Activated CD8-positive, alpha-beta memory T cell treated with anti-CD3 and anti-CD28 coated beads, Interleukin-2, amount 10 ng/mL, durations not matched to agents 7 days and 5 days (primary cell): ENCODE measurements around the gene SAPCD2. TPM values are rescaled to one million over a fixed set of nuclear protein-coding genes. Genes with fewer than 3 reads are reported as not detected.

ENCODE experiments used
- ATAC-seq: fragments of 150-1000 bp; cut with Tn5 transposase; one replicate; pipeline ENCODE4 v1.10.0; 2021; ENCODE audit warnings: moderate library complexity
- CTCF ChIA-PET: fragments of 350-600 bp; sonication (Branson Sonifier 250); formaldehyde crosslinking; loops from one replicate; lab custom pipeline; 2021; ENCODE audit warnings: antibody characterized with exemption; lab: Charles Lee
- DNase-seq: peaks from one replicate; pipeline ENCODE4 v3.0.0-alpha.2; 2020
- H3K27ac Mint-ChIP-seq: one replicate; pipeline ENCODE4 v1.8.0; 2021; ENCODE audit warnings: mild to moderate bottlenecking, mixed read lengths
- H3K27me3 Mint-ChIP-seq: one replicate; pipeline ENCODE4 v1.8.0; 2021; ENCODE audit warnings: mixed read lengths
- H3K36me3 Mint-ChIP-seq: one replicate; pipeline ENCODE4 v1.8.0; 2021; ENCODE audit warnings: mild to moderate bottlenecking, mixed read lengths
- H3K4me1 Mint-ChIP-seq: one replicate; pipeline ENCODE4 v1.8.0; 2021; ENCODE audit warnings: mixed read lengths
- H3K4me3 Mint-ChIP-seq: one replicate; pipeline ENCODE4 v1.8.0; 2021; ENCODE audit warnings: mild to moderate bottlenecking, moderate library complexity, mixed read lengths
- H3K9me3 Mint-ChIP-seq: one replicate; pipeline ENCODE4 v1.8.0; 2022; ENCODE audit warnings: low read depth, mixed read lengths
- total RNA-seq, 2 experiments: library from RNA; stranded (reverse); gene quantifications; one replicate each; pipeline ENCODE4 v1.2.3, GENCODE V29; 2021

SAPCD2 gene
- total RNA-seq, 2 experiments from 2014 or later, result 31.9 to 40.1 TPM

- no peaks in the 10 kb centered on the region for H3K36me3 Mint-ChIP-seq
- peaks cover 3% of the 10 kb centered on the region for H3K27me3 Mint-ChIP-seq
- DNase-seq, result no peak
- H3K4me3 Mint-ChIP-seq, result peak within 1 kb of the TSS; percentile 56
- no peak for ATAC-seq
- H3K9me3 Mint-ChIP-seq, result no peaks in the 10 kb centered on the region
- peak within 1 kb of the TSS; percentile 55 for H3K27ac Mint-ChIP-seq
- CTCF ChIA-PET, result interaction anchor here (0.8 to 11.9 kb wide), 6 partner anchors 12 to 85 kb away, joined by 3 to 234 read pairs (median 52); partner anchors contain the start of genes C8G, CLIC3, FBXW5 and NPDC1
- H3K4me1 Mint-ChIP-seq, result peaks cover 57% of the 10 kb centered on the region
Observed at GRCh38 chr9:137031904-137032640, 38.3 kb downstream of the SAPCD2 start, which contains the start of gene FUT7. Gene FUT7 (minus strand): TSS chr9:137032088. CDS start chr9:137031991, 97 bp downstream.

- Mint-ChIP-seq H3K4me3 (peak overlapping the region; percentile 56), H3K4me1 (peaks cover 60% of the 10 kb centered on the region)
Observed at GRCh38 chr9:137030538-137031527, 39.5 kb downstream of the SAPCD2 start.

GRCh38 chr9:137030006-137030405 is 40.4 kb downstream of the SAPCD2 start:
- ATAC-seq (no peak), DNase-seq (no peak)
- Mint-ChIP-seq H3K27me3 (peaks cover 3% of the 10 kb centered on the region), H3K27ac (peak overlapping the region; percentile 90), H3K9me3 (no peaks in the 10 kb centered on the region), H3K36me3 (no peaks in the 10 kb centered on the region), H3K4me1 (peaks cover 59% of the 10 kb centered on the region), H3K4me3 (peak overlapping the region; percentile 65)
- CTCF ChIA-PET, result interaction anchor here (0.7 to 11.9 kb wide), 45 partner anchors 9 to 490 kb away, joined by 3 to 234 read pairs (median 7); partner anchors contain the start of genes AJM1, C8G, CLIC3 and FBXW5

More at GRCh38 chr9:137030538-137031527, 39.5 kb downstream of the SAPCD2 start:
- ATAC-seq (no peak), DNase-seq (peak; percentile 73)
- Mint-ChIP-seq H3K36me3 (no peaks in the 10 kb centered on the region), H3K27me3 (peaks cover 3% of the 10 kb centered on the region), H3K9me3 (no peaks in the 10 kb centered on the region), H3K27ac (peak overlapping the region; percentile 70)
- CTCF ChIA-PET, result interaction anchor here (0.7 to 11.9 kb wide), 17 partner anchors 11 to 243 kb away, joined by 3 to 234 read pairs (median 14); partner anchors contain the start of genes AJM1, C8G, CLIC3 and FBXW5

- Mint-ChIP-seq H3K4me1 (peaks cover 55% of the 10 kb centered on the region), H3K27me3 (peaks cover 3% of the 10 kb centered on the region), H3K9me3 (no peaks in the 10 kb centered on the region), H3K27ac (peak overlapping the region; percentile 90), H3K36me3 (no peaks in the 10 kb centered on the region), H3K4me3 (peak overlapping the region; percentile 65)
- peak; percentile 53 for ATAC-seq
- CTCF ChIA-PET, result interaction anchor here (0.7 to 11.9 kb wide), 51 partner anchors 7 to 490 kb away, joined by 3 to 234 read pairs (median 6); partner anchors contain the start of genes AJM1, C8G, CLIC3 and FBXW5
- DNase-seq, result peak; percentile 85
Observed at GRCh38 chr9:137029058-137029936, 41.1 kb downstream of the SAPCD2 start.

- Mint-ChIP-seq H3K27me3 (peaks cover 3% of the 10 kb centered on the region), H3K4me1 (peaks cover 57% of the 10 kb centered on the region), H3K27ac (peak overlapping the region; percentile 90), H3K9me3 (no peaks in the 10 kb centered on the region), H3K36me3 (no peaks in the 10 kb centered on the region), H3K4me3 (peak overlapping the region; percentile 65)
- peak; percentile 80 for DNase-seq
- ATAC-seq, result peak; percentile 74
- CTCF ChIA-PET, result interaction anchor here (0.9 to 11.9 kb wide), 43 partner anchors 8 to 300 kb away, joined by 3 to 234 read pairs (median 7); partner anchors contain the start of genes AJM1, C8G, CLIC3 and FBXW5
Observed at GRCh38 chr9:137028263-137029057, 41.9 kb downstream of the SAPCD2 start.

- peaks cover 3% of the 10 kb centered on the region for H3K27me3 Mint-ChIP-seq
- H3K4me1 Mint-ChIP-seq, result peaks cover 52% of the 10 kb centered on the region
- ATAC-seq, result no peak
- peak within 1 kb of the TSS; percentile 90 for H3K27ac Mint-ChIP-seq
- no peaks in the 10 kb centered on the region for H3K36me3 Mint-ChIP-seq
- CTCF ChIA-PET, result interaction anchor here (1.2 to 11.9 kb wide), 18 partner anchors 8 to 242 kb away, joined by 4 to 234 read pairs (median 14); partner anchors contain the start of genes AJM1, C8G, CLIC3 and FBXW5
- DNase-seq, result no peak
- peak within 1 kb of the TSS; percentile 72 for H3K4me3 Mint-ChIP-seq
- H3K9me3 Mint-ChIP-seq, result no peaks in the 10 kb centered on the region
Observed at GRCh38 chr9:137027369-137028262, 42.7 kb downstream of the SAPCD2 start, which contains the start of gene ABCA2. Gene ABCA2 (minus strand): TSS chr9:137028237. CDS start chr9:137028140, 97 bp downstream.

GRCh38 chr9:137026828-137027227 is 43.5 kb downstream of the SAPCD2 start:
- CTCF ChIA-PET, result interaction anchor here (1.5 to 11.9 kb wide), 6 partner anchors 9 to 82 kb away, joined by 3 to 234 read pairs (median 46); partner anchors contain the start of genes C8G, CLIC3, FBXW5 and NPDC1
- Mint-ChIP-seq H3K4me1 (peaks cover 48% of the 10 kb centered on the region), H3K36me3 (no peaks in the 10 kb centered on the region), H3K9me3 (no peaks in the 10 kb centered on the region), H3K4me3 (peak overlapping the region; percentile 72), H3K27ac (no peak overlapping the region), H3K27me3 (peaks cover 3% of the 10 kb centered on the region)
- DNase-seq, result no peak
- ATAC-seq, result no peak

- ATAC-seq (no peak), DNase-seq (no peak)
- Mint-ChIP-seq H3K27ac (no peak overlapping the region), H3K36me3 (no peaks in the 10 kb centered on the region), H3K27me3 (peaks cover 3% of the 10 kb centered on the region), H3K9me3 (no peaks in the 10 kb centered on the region), H3K4me1 (peaks cover 45% of the 10 kb centered on the region), H3K4me3 (no peak overlapping the region)
- CTCF ChIA-PET, result interaction anchor here (1.5 to 11.9 kb wide), 6 partner anchors 10 to 81 kb away, joined by 3 to 234 read pairs (median 46); partner anchors contain the start of genes C8G, CLIC3, FBXW5 and NPDC1
Observed at GRCh38 chr9:137026384-137026783, 44.0 kb downstream of the SAPCD2 start.

GRCh38 chr9:137025517-137025966 is 44.8 kb downstream of the SAPCD2 start:
- H3K27ac Mint-ChIP-seq, result no peak overlapping the region
- peaks cover 39% of the 10 kb centered on the region for H3K4me1 Mint-ChIP-seq
- DNase-seq, result no peak
- no peaks in the 10 kb centered on the region for H3K36me3 Mint-ChIP-seq
- no peaks in the 10 kb centered on the region for H3K9me3 Mint-ChIP-seq
- no peak overlapping the region for H3K4me3 Mint-ChIP-seq
- CTCF ChIA-PET, result interaction anchor here (0.8 to 11.9 kb wide), 8 partner anchors 10 to 81 kb away, joined by 3 to 234 read pairs (median 10); partner anchors contain the start of genes C8G, CLIC3, FBXW5 and NPDC1
- ATAC-seq, result no peak
- peaks cover 3% of the 10 kb centered on the region for H3K27me3 Mint-ChIP-seq

GRCh38 chr9:137023583-137023991 is 46.8 kb downstream of the SAPCD2 start:
- CTCF ChIA-PET, result interaction anchor here (9.7 to 10.2 kb wide), 2 partner anchors 12 to 44 kb away, joined by 79 to 98 read pairs; partner anchors contain the start of gene SAPCD2
- no peaks in the 10 kb centered on the region for H3K36me3 Mint-ChIP-seq
- H3K4me1 Mint-ChIP-seq, result peaks cover 21% of the 10 kb centered on the region
- no peaks in the 10 kb centered on the region for H3K9me3 Mint-ChIP-seq
- ATAC-seq, result no peak
- no peak for DNase-seq
- H3K27ac Mint-ChIP-seq, result no peak overlapping the region
- H3K4me3 Mint-ChIP-seq, result no peak overlapping the region
- H3K27me3 Mint-ChIP-seq, result peaks cover 3% of the 10 kb centered on the region
